CD4-positive, alpha-beta T cell (primary cell): ENCODE data around the gene UMPS. TPM values are rescaled to one million over a fixed set of nuclear protein-coding genes. Genes with fewer than 3 reads are reported as not detected.

Experiments
- ATAC-seq: fragments of 200-7000 bp; cut with Tn5 transposase; one replicate; pipeline ENCODE4 v1.10.0; 2022; ENCODE audit warnings: mild to moderate bottlenecking; ENCODE audit not compliant: poor library complexity
- CTCF ChIA-PET: fragments of 350-600 bp; sonication (Branson Sonifier 250); formaldehyde crosslinking; loops from one replicate; lab custom pipeline; 2021; ENCODE audit warnings: antibody characterized with exemption, inconsistent platforms; lab: Charles Lee
- POLR2A ChIA-PET: fragments of 350-600 bp; sonication (Branson Sonifier 250); formaldehyde crosslinking; loops from one replicate; lab custom pipeline; 2021; ENCODE audit warnings: antibody characterized with exemption, inconsistent platforms; lab: Charles Lee
- DNase-seq, 14 experiments: peaks; one replicate each; pipeline ENCODE4 v3.0.0-alpha.2; 2013 to 2020; ENCODE audit warnings: mixed read lengths in 2 of 14
- H3K27ac ChIP-seq, 2 donors: one replicate each; pipeline versions ENCODE4 v1.5.1 to v1.7.0; 2013; ENCODE audit warnings: low read length in 2 of 2, low read depth in 1 of 2, mild to moderate bottlenecking in 1 of 2
- H3K27me3 ChIP-seq, 2 experiments: 1 replicate in 1 of 2; 2 replicates in 1 of 2; pipeline versions ENCODE4 v1.6.1 to v1.7.0; 2013; ENCODE audit warnings: low read length in 2 of 2, control low read depth in 1 of 2, mild to moderate bottlenecking in 1 of 2, moderate library complexity in 1 of 2; ENCODE audit not compliant: insufficient read depth in 2 of 2, control insufficient read depth in 1 of 2
- H3K36me3 ChIP-seq: one replicate; pipeline ENCODE4 v1.6.1; 2013; ENCODE audit warnings: low read length, control low read depth; ENCODE audit not compliant: insufficient read depth
- H3K4me1 ChIP-seq: one replicate; pipeline ENCODE4 v1.6.1; 2013; ENCODE audit warnings: low read length, control low read depth; ENCODE audit not compliant: insufficient read depth
- H3K4me3 ChIP-seq: one replicate; pipeline ENCODE4 v1.5.1; 2013; ENCODE audit warnings: mild to moderate bottlenecking, low read length, moderate library complexity
- H3K9me3 ChIP-seq, 2 experiments: 1 replicate in 1 of 2; 2 replicates in 1 of 2; pipeline versions ENCODE4 v1.6.1 to v1.7.0; 2013; ENCODE audit warnings: low read length in 2 of 2, mild to moderate bottlenecking in 2 of 2, control low read depth in 1 of 2, moderate library complexity in 1 of 2; ENCODE audit not compliant: control insufficient read depth in 1 of 2, insufficient read depth in 1 of 2
- H3K27ac Mint-ChIP-seq: one replicate; pipeline ENCODE4 v1.8.0; 2020; ENCODE audit warnings: mixed read lengths
- H3K27me3 Mint-ChIP-seq: one replicate; pipeline ENCODE4 v1.8.0; 2021; ENCODE audit warnings: mixed read lengths
- H3K36me3 Mint-ChIP-seq: one replicate; pipeline ENCODE4 v1.8.0; 2021; ENCODE audit warnings: low read depth, mixed read lengths
- H3K4me1 Mint-ChIP-seq: one replicate; pipeline ENCODE4 v1.8.0; 2021; ENCODE audit warnings: low read depth, mixed read lengths
- H3K4me3 Mint-ChIP-seq: one replicate; pipeline ENCODE4 v1.8.0; 2020; ENCODE audit warnings: mild to moderate bottlenecking, mixed read lengths
- H3K9me3 Mint-ChIP-seq: one replicate; pipeline ENCODE4 v1.8.0; 2020; ENCODE audit warnings: mixed read lengths
- intact Hi-C, 2 experiments: fragments of 100-400 bp; cut with DNase I in 1 of 2; cut with micrococcal nuclease in 1 of 2; formaldehyde crosslinking; loops; one replicate each; pipeline versions ENCODE4 v1.15.1 to v1.9.0; 2023 to 2025; cut with DNase I, micrococcal nuclease
- total RNA-seq, 174 experiments: library from RNA in 2 of 174; stranded (reverse) in 2 of 174; gene quantifications; one replicate each; pipeline ENCODE4 v1.2.3 and lab custom pipeline; 2021 to 2026
- TF ChIP-seq, protein P1 (sequence below): fragments of 200-600 bp; IDR thresholded peaks from one replicate; pipeline ENCODE4 v1.8.0; 2022; ENCODE audit warnings: antibody characterized with exemption, mild to moderate bottlenecking

UMPS gene
- total RNA-seq, 2 experiments from 2014 or later: 19.5 to 19.7 TPM

- Histone ChIP-seq H3K27ac (no peak overlapping the region), H3K36me3 (no peaks in the 10 kb centered on the region), H3K4me1 (peaks cover 6% of the 10 kb centered on the region), H3K9me3 (no peaks in the 10 kb centered on the region), H3K27me3 (no peaks in the 10 kb centered on the region), H3K4me3 (no peak overlapping the region)
- H3K4me1 Mint-ChIP-seq: peaks cover 12% of the 10 kb centered on the region
- H3K36me3 Mint-ChIP-seq: no peaks in the 10 kb centered on the region
- H3K27ac Mint-ChIP-seq: no peak overlapping the region
- H3K4me3 Mint-ChIP-seq: no peak overlapping the region
- no peaks in the 10 kb centered on the region for H3K9me3 Mint-ChIP-seq
- H3K27me3 Mint-ChIP-seq: peaks cover 5% of the 10 kb centered on the region
- intact Hi-C loops: no loop called here
- DNase-seq (no peak), ATAC-seq (no peak)
- ChIA-PET POLR2A (no interaction called here), CTCF (interaction anchor here (0.6 kb wide), 1 partner anchor 29 kb away, joined by 4 read pairs; no protein-coding TSS in a partner anchor)
- TF ChIP-seq, protein P1, sequence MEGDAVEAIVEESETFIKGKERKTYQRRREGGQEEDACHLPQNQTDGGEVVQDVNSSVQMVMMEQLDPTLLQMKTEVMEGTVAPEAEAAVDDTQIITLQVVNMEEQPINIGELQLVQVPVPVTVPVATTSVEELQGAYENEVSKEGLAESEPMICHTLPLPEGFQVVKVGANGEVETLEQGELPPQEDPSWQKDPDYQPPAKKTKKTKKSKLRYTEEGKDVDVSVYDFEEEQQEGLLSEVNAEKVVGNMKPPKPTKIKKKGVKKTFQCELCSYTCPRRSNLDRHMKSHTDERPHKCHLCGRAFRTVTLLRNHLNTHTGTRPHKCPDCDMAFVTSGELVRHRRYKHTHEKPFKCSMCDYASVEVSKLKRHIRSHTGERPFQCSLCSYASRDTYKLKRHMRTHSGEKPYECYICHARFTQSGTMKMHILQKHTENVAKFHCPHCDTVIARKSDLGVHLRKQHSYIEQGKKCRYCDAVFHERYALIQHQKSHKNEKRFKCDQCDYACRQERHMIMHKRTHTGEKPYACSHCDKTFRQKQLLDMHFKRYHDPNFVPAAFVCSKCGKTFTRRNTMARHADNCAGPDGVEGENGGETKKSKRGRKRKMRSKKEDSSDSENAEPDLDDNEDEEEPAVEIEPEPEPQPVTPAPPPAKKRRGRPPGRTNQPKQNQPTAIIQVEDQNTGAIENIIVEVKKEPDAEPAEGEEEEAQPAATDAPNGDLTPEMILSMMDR: no peak
Measured at GRCh38 chr3:124776856-124777255, 46.6 kb downstream of the UMPS start.

- ATAC-seq: no peak
- H3K4me1 Mint-ChIP-seq: peaks cover 12% of the 10 kb centered on the region
- CTCF ChIA-PET: no interaction called here
- H3K36me3 Mint-ChIP-seq: no peaks in the 10 kb centered on the region
- Histone ChIP-seq H3K27ac (no peak overlapping the region), H3K4me3 (no peak overlapping the region), H3K9me3 (no peaks in the 10 kb centered on the region), H3K36me3 (no peaks in the 10 kb centered on the region), H3K27me3 (no peaks in the 10 kb centered on the region), H3K4me1 (peaks cover 6% of the 10 kb centered on the region)
- POLR2A ChIA-PET: no interaction called here
- TF ChIP-seq, protein P1: no peak
- no peaks in the 10 kb centered on the region for H3K9me3 Mint-ChIP-seq
- H3K27ac Mint-ChIP-seq: no peak overlapping the region
- DNase-seq: no peak
- intact Hi-C loops: no loop called here
- H3K4me3 Mint-ChIP-seq: no peak overlapping the region
- H3K27me3 Mint-ChIP-seq: peaks cover 5% of the 10 kb centered on the region
Measured at GRCh38 chr3:124777762-124778470, 47.7 kb downstream of the UMPS start.

DNA sequence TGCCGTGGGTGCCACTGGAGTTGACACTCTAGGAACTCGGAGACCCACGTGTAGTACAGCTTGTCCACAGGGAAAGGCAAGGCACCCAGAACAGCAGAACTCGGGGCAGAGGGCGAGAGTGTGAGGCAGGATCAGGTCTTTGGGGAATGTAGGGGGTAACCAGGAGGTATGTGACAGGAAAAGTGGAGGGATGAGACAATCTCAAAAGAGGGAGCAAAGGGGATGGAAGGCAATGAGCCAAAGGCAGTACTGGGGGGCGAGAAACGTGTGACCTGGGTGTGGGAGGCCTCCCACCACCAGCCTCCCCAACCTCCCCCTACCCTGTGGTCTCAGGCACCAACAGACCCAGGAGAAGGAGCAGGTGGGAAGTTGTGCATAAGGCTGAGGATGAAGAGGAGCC, 48.9 kb downstream of the UMPS start:
- peaks cover 5% of the 10 kb centered on the region for H3K27me3 Mint-ChIP-seq
- ATAC-seq (no peak), DNase-seq (no peak)
- intact Hi-C loops: no loop called here
- Histone ChIP-seq H3K4me3 (no peak overlapping the region), H3K4me1 (peaks cover 6% of the 10 kb centered on the region), H3K9me3 (no peaks in the 10 kb centered on the region), H3K27ac (no peak overlapping the region), H3K36me3 (no peaks in the 10 kb centered on the region), H3K27me3 (no peaks in the 10 kb centered on the region)
- H3K4me3 Mint-ChIP-seq: no peak overlapping the region
- H3K27ac Mint-ChIP-seq: no peak overlapping the region
- ChIA-PET CTCF (interaction anchor here (1.1 kb wide), 1 partner anchor 18 kb away, joined by 3 read pairs; no protein-coding TSS in a partner anchor), POLR2A (no interaction called here)
- no peaks in the 10 kb centered on the region for H3K36me3 Mint-ChIP-seq
- TF ChIP-seq, protein P1: no peak
- no peaks in the 10 kb centered on the region for H3K9me3 Mint-ChIP-seq
- peaks cover 12% of the 10 kb centered on the region for H3K4me1 Mint-ChIP-seq
